HepG2 (cell line): ENCODE data around the gene MRPL2. TPM values are rescaled to one million over a fixed set of nuclear protein-coding genes. Genes with fewer than 3 reads are reported as not detected.

Experiments used
- ATAC-seq: fragments of 200-7000 bp; cut with Tn5 transposase; 3 replicates; pipeline ENCODE4 v1.9.1; 2020; ENCODE audit warnings: mild to moderate bottlenecking, moderate library complexity
- BruUV-seq: library from RNA; stranded (reverse); fragments of 400-500 nt; replicated peaks from 2 replicates; lab custom pipeline; 2021; lab: Mats Ljungman, UMichigan
- CTCF ChIA-PET: fragments of 300-600 bp; formaldehyde crosslinking; extraction: SDS; loops from one replicate; lab custom pipeline; 2021; ENCODE audit warnings: low total read pairs, inconsistent platforms, low intra/inter-chr PET ratio; lab: Yijun Ruan, JAX
- POLR2A ChIA-PET: fragments of 350-600 bp; sonication (Branson Sonifier 250); formaldehyde crosslinking; loops from one replicate; lab custom pipeline; 2020; ENCODE audit warnings: antibody characterized with exemption, inconsistent platforms; lab: Yijun Ruan, JAX
- DNase-seq: peaks from one replicate; pipeline ENCODE4 v3.0.0-alpha.2; 2015; ENCODE audit warnings: low spot score
- FAIRE-seq: peaks from 3 replicates; lab custom pipeline; 2011; peaks lifted over from hg19 to GRCh38; lab: Jason Lieb, UNC
- H2AFZ ChIP-seq: one replicate; pipeline ENCODE4 v1.6.1; 2011; ENCODE audit warnings: low read length, inconsistent platforms
- H3K27ac ChIP-seq: fragments of 300-600 bp; 3 replicates; pipeline ENCODE4 v1.8.0; 2011; ENCODE audit warnings: mixed run types, mild to moderate bottlenecking, mixed read lengths, low read length, inconsistent platforms; ENCODE audit not compliant: insufficient read depth; ENCODE audit errors: extremely low read length
- H3K27me3 ChIP-seq, 2 experiments: fragments of 200-600 bp in 1 of 2; 2 replicates in 1 of 2; 3 replicates in 1 of 2; pipeline versions ENCODE4 v1.6.0 to v1.8.0; 2011; ENCODE audit warnings: low read length in 2 of 2, mild to moderate bottlenecking in 2 of 2, moderate library complexity in 2 of 2, inconsistent platforms in 1 of 2; ENCODE audit not compliant: insufficient read depth in 2 of 2, control insufficient read depth in 1 of 2
- H3K36me3 ChIP-seq, 2 experiments: fragments of 200-600 bp in 1 of 2; replicated peaks in 1 of 2; 2 replicates in 1 of 2; 3 replicates in 1 of 2; pipeline versions ENCODE4 v1.5.1 to v1.8.0; 2011; ENCODE audit warnings: low read length in 2 of 2, inconsistent platforms in 1 of 2; ENCODE audit not compliant: insufficient read depth in 2 of 2, control insufficient read depth in 1 of 2
- H3K4me1 ChIP-seq: 2 replicates; pipeline ENCODE4 v1.5.1; 2012; ENCODE audit warnings: low read length, inconsistent platforms; ENCODE audit not compliant: insufficient read depth
- H3K4me2 ChIP-seq: 2 replicates; pipeline ENCODE4 v1.6.0; 2011; ENCODE audit warnings: low read depth, low read length, inconsistent platforms
- H3K4me3 ChIP-seq, 3 experiments: fragments of 200-600 bp in 1 of 3; sonication (generic), shearing (Covaris generic) in 1 of 3; replicated peaks in 1 of 3; 2 replicates each; pipeline ENCODE4 v1.5.1; 2011 to 2016; ENCODE audit warnings: low read length in 3 of 3, inconsistent platforms in 2 of 3, low read depth in 2 of 3, mild to moderate bottlenecking in 2 of 3, control low read depth in 1 of 3, mixed read lengths in 1 of 3; ENCODE audit not compliant: insufficient read depth in 1 of 3
- H3K79me2 ChIP-seq: one replicate; pipeline ENCODE4 v1.6.1; 2011; ENCODE audit warnings: low read length, inconsistent platforms; ENCODE audit not compliant: insufficient read depth
- H3K9ac ChIP-seq: 2 replicates; pipeline ENCODE4 v1.6.0; 2011; ENCODE audit warnings: mild to moderate bottlenecking, low read depth, low read length, inconsistent platforms; ENCODE audit not compliant: insufficient read depth
- H3K9me3 ChIP-seq: 2 replicates; pipeline ENCODE4 v1.5.1; 2012; ENCODE audit warnings: mild to moderate bottlenecking, low read length
- H4K20me1 ChIP-seq: 2 replicates; pipeline ENCODE4 v1.6.0; 2011; ENCODE audit warnings: inconsistent platforms, mild to moderate bottlenecking, low read length, moderate library complexity; ENCODE audit not compliant: insufficient read depth
- CTCF ChIP-seq: sonication (generic); formaldehyde crosslinking; IDR thresholded peaks from 2 replicates; pipeline ENCODE4 v1.5.0; 2020; ENCODE audit warnings: mild to moderate bottlenecking, missing genetic modification reagents, moderate library complexity
- ERF ChIP-seq: IDR thresholded peaks from 2 replicates; pipeline ENCODE4 v1.6.1; 2018; ENCODE audit warnings: missing biosample characterization, missing genetic modification reagents
- HNF1A ChIP-seq, 2 experiments: sonication (generic) in 1 of 2; formaldehyde crosslinking in 1 of 2; IDR thresholded peaks; 2 replicates each; pipeline versions ENCODE4 v1.4.0 to v1.6.1; 2016 to 2020; ENCODE audit warnings: borderline replicate concordance in 1 of 2, low read depth in 1 of 2, mild to moderate bottlenecking in 1 of 2, missing genetic modification reagents in 1 of 2
- HNF4A ChIP-seq: sonication (generic); formaldehyde crosslinking; IDR thresholded peaks from 2 replicates; pipeline ENCODE4 v1.4.0; 2020; ENCODE audit warnings: missing genetic modification reagents
- KLF12 ChIP-seq: sonication (generic); formaldehyde crosslinking; IDR thresholded peaks from 2 replicates; pipeline ENCODE4 v1.4.0; 2020; ENCODE audit warnings: missing genetic modification reagents, borderline replicate concordance
- MBNL3 ChIP-seq: fragments of 250-450 bp; sonication (Bioruptor Pico); conservative IDR thresholded peaks from 2 replicates; pipeline ENCODE4 v1.8.0; 2022; ENCODE audit warnings: mild to moderate bottlenecking, inconsistent platforms
- RFX1 ChIP-seq: fragments of 450-650 bp; IDR thresholded peaks from 2 replicates; pipeline ENCODE4 v1.6.1; 2017
- SNAPC5 ChIP-seq: sonication (generic); formaldehyde crosslinking; IDR thresholded peaks from 2 replicates; pipeline ENCODE4 v1.8.1; 2023; ENCODE audit warnings: mild to moderate bottlenecking, missing genetic modification reagents, borderline replicate concordance
- TIGD3 ChIP-seq: sonication (generic); formaldehyde crosslinking; IDR thresholded peaks from 2 replicates; pipeline ENCODE4 v1.5.1; 2020; ENCODE audit warnings: mild to moderate bottlenecking, missing genetic modification reagents, borderline replicate concordance
- WIZ ChIP-seq: sonication (generic); formaldehyde crosslinking; IDR thresholded peaks from 2 replicates; pipeline ENCODE4 v1.5.1; 2020; ENCODE audit warnings: mild to moderate bottlenecking, missing genetic modification reagents
- ZNF451 ChIP-seq: sonication (generic); formaldehyde crosslinking; IDR thresholded peaks from 2 replicates; pipeline ENCODE4 v1.5.0; 2020; ENCODE audit warnings: mild to moderate bottlenecking, missing genetic modification reagents
- ZNF704 ChIP-seq: sonication (generic); formaldehyde crosslinking; IDR thresholded peaks from 2 replicates; pipeline ENCODE4 v1.8.1; 2023; ENCODE audit warnings: mild to moderate bottlenecking, inconsistent platforms, moderate library complexity, missing genetic modification reagents, borderline replicate concordance
- WGBS: methylation state at CpG from one replicate; pipeline ENCODE4 v1.1.6; 2017; ENCODE audit warnings: low lambda C conversion rate; 5-methylcytosine and 5-hydroxymethylcytosine counted together
- in situ Hi-C: cut with HindIII; loops from 2 replicates; pipeline ENCODE4 v1.10.0; 2017; ENCODE audit warnings: low pct_unique_long_range_greater_than_20kb; ENCODE audit not compliant: extremely low pct_ligation_motif_present
- intact Hi-C: fragments of 100-400 bp; cut with micrococcal nuclease; formaldehyde crosslinking; loops from one replicate; pipeline ENCODE4 v1.10.0; 2022; ENCODE audit not compliant: unreplicated experiment
- polyA plus RNA-seq, 8 experiments: library from polyadenylated mRNA; depleted of rRNA in 3 of 8; stranded (reverse) in 7 of 8; unstranded in 1 of 8; fragments of >200 nt; fragmentation: Illumina TruSeq in 4 of 8; extraction: Trizol in 4 of 8; gene quantifications; 2 replicates each; pipeline versions ENCODE4 v1.2.1 to v1.2.3, GENCODE V29; 2011 to 2016; ENCODE audit warnings: low read depth in 4 of 8, missing spikeins in 1 of 8, mixed read lengths in 1 of 8; ENCODE audit not compliant: insufficient read depth in 1 of 8
- total RNA-seq, 5 experiments: library from RNA; depleted of rRNA; stranded (reverse); fragments of >200 nt; fragmentation: Illumina TruSeq; extraction: Trizol; gene quantifications; 2 replicates each; pipeline ENCODE4 v1.2.3, GENCODE V29; 2016; ENCODE audit warnings: low read depth in 1 of 5

The MRPL2 gene
- total and polyA plus RNA-seq, 2 of the 13 experiments (the other 11 are each of a cell fraction or from before 2014, with no cell fraction given), result 56.8 to 65.6 TPM

- 0% methylated on average over 6 of the region's 15 CpGs for WGBS
- no peaks in the 10 kb centered on the region; a peak in 1 of 5 replicates for H3K27me3 ChIP-seq
- FAIRE-seq, result peak; percentile 99
- H3K4me3 ChIP-seq, result peak overlapping the region; percentile 74 to 99 (median 93)
- ChIA-PET CTCF (no interaction called here), POLR2A (interaction anchor here (0.6 to 3.3 kb wide), 50 partner anchors 11 to 318 kb away, joined by 3 to 103 read pairs (median 6); partner anchors contain the start of genes CNPY3, CUL9, DNPH1 and GNMT)
- peaks cover 3 to 41% of the 10 kb centered on the region in 2 experiments for H3K36me3 ChIP-seq
- peak overlapping the region; percentile 91 for H3K27ac ChIP-seq
- H3K9me3 ChIP-seq, result no peaks in the 10 kb centered on the region
- peak overlapping the region; percentile 90 for H3K4me2 ChIP-seq
- peak; percentile 87 for DNase-seq
- H3K9ac ChIP-seq, result peak overlapping the region; percentile 83
- no TSS peak for BruUV-seq
- ATAC-seq, result peak; percentile 85
- no peak overlapping the region for H2AFZ ChIP-seq
- intact Hi-C loops (loop anchor here (1.0 to 2.0 kb wide), 2 partner anchors 45 to 159 kb away; partner anchors contain the start of gene KLHDC3), in situ Hi-C loops (no loop called here)
- peaks cover 35% of the 10 kb centered on the region for H3K79me2 ChIP-seq
- H4K20me1 ChIP-seq, result no peaks in the 10 kb centered on the region
- H3K4me1 ChIP-seq, result peaks cover 33% of the 10 kb centered on the region
- TF ChIP-seq WIZ, result 0 out of 2 replicates have a peak, but pooled peaks have one; percentile 14
- no peak for TF ChIP-seq ZNF704 (CRISPR knock-in tag)
- no peak for TF ChIP-seq MBNL3 (CRISPR knock-in tag)
- peak; percentile 96 for TF ChIP-seq HNF4A (CRISPR knock-in tag)
- TF ChIP-seq ERF (CRISPR knock-in tag), result peak; percentile 65
- peak; percentile 82 for TF ChIP-seq KLF12
- TF ChIP-seq ZNF451 (CRISPR knock-in tag), result peak; percentile 15; the same call in 1 of the 2 replicates
- peak; percentile 74; the same call in 1 of the 2 replicates for TF ChIP-seq SNAPC5
- 0 out of 2 replicates have a peak, but pooled peaks have one; percentile 2 for TF ChIP-seq CTCF (CRISPR knock-in tag)
- TF ChIP-seq HNF1A (IDR thresholded peaks at IDR 0.05; ENCODE audit: low read depth), result no peak
- peak; percentile 77; the same call in 1 of the 2 replicates for TF ChIP-seq HNF1A (CRISPR knock-in tag; IDR thresholded peaks at IDR 0.05; ENCODE audit: borderline replicate concordance)
- TF ChIP-seq RFX1, result no peak
- peak; percentile 72; the same call in 1 of the 2 replicates for TF ChIP-seq TIGD3 (CRISPR knock-in tag)
Measured at GRCh38 chr6:43060034-43060754, 960 bp upstream of the MRPL2 start.
